GM18909 (cell line): Measurements from ENCODE around the gene KIF5A.
A peak's percentile ranks its signal among the peaks of the same experiment; 100 is the strongest.

ENCODE experiments used
- ATAC-seq: cut with Tn5 transposase; IDR thresholded peaks from one replicate; pipeline ENCODE4 v1.9.1; 2021; ENCODE audit warnings: mild to moderate bottlenecking; ENCODE audit not compliant: unreplicated experiment, poor library complexity

Gene KIF5A

GRCh38 chr12:57626921-57627445, 77.1 kb downstream of the KIF5A start:
- no peak for ATAC-seq

DNA sequence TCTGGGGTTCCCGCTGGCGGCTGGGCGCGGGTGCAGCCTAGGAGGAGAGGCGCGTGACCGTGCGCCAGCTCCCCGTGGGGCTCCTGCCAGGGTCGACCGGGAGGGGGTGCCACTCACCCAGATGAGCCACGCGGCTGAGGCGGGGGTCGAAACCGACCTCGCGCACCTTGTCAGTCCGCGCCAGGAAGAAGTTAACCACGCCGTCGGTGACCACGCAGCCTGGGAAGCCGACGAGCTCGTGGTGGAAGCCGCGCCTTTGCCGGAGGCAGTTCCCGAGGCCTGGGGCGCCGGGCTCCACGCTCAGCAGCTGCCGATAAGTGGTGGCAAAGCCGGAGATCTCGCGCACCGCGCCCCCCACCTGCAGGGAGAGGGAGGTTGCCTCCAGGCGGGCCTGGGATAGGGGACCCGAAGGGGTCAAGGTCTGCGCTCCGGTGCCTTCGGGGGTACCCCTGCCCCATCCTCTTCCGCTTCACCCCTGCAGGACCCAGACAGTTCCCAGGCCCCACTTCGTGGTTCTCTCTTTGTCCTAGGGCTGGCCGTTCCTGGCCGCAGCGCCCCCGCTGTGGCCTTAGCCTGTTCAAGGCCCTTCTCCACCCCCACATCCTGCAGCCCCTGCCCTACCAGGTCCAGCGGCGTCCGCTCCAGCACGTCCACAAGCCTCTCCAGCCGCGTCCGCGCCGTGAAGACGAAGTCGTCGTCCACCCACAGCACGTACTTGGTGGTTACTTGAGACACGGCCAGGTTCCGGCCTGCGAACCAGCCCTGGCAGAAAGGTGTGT, 77.8 kb downstream of the KIF5A start:
- no peak for ATAC-seq

- ATAC-seq: no peak
These were observed 78.7 kb downstream of the KIF5A start for GRCh38 chr12:57628280-57629191.

DNA sequence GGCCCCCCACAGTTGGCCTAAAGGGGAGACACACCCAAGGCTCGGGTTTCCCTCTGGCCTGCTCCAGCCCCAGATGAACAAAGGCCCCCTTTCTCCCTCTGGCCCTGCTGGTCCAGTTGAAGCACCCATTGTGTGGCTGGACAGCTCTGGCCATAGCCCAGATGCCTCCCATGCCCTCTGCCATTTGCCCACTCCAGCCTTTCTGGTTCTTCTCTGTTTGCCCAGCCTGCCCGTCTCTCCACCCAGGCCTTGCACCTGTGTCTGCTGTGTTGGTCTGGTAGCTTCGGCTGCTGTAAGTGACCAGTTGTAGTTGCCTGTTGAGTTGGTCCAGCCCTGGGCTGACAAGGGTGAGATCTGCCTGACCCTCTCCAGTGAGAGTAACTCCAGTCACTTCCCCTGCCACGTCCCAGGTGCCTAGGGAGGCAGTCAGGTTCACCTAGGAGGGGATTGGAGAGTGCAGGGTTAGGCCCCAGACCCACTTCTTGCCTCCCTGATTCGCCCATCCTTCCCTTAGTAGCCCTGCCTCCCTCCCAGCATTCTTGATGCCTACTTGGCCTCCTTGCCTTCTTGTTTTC, 80.1 kb downstream of the KIF5A start:
- no peak for ATAC-seq

GRCh38 chr12:57630891-57631433, 81.1 kb downstream of the KIF5A start:
- no peak for ATAC-seq

DNA sequence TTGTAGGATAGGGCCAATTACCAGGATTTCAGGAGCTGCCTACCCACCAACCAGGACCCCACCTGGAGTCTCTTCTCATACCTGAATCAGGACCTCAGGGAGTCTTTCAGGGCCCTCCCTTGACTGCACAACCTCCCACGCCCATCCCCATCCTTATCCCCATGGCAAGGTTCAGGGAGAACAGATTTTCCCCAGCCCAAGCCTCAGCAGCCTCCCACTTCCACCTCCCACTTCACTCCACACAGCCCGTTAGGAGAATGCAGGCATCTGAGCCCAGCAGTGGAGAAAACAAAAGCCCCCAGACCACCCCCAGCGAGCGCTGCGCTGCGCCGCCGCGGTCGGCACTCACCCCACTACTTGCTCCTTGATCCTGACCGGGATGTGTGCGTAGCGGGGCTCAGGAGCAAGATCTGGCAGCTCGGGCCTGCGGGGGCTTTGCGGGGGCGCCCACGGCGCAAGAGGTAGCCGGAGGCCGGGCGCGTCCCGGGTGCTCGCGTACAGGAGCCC, 81.8 kb downstream of the KIF5A start:
- no peak for ATAC-seq

- no peak for ATAC-seq
These were observed 82.5 kb downstream of the KIF5A start for GRCh38 chr12:57632073-57632957.

GRCh38 chr12:57632958-57633840, 83.4 kb downstream of the KIF5A start, which contains the start of gene B4GALNT1:
TSS of gene B4GALNT1 (minus strand) at chr12:57633201. CDS start at chr12:57632132, 1,069 bp downstream.
- peak; percentile 85 for ATAC-seq
